ENCODE measurements around the gene LILRB4. TPM values are rescaled to one million over a fixed set of nuclear protein-coding genes. Genes with fewer than 3 reads are reported as not detected.

Gene LILRB4
- total and polyA plus RNA-seq, 2 of the 4 experiments (the other 2 are of a cell fraction), result not detected

GRCh38 chr19:54648129-54648528, 14.7 kb upstream of the LILRB4 start:
- no peak overlapping the region for H3K23ac ChIP-seq (ENCODE audit: low read depth, low read length)
- H3K4me2 ChIP-seq (ENCODE audit: low read depth, low read length), result no peak overlapping the region
- H3K56ac ChIP-seq (ENCODE audit: extremely low read depth, insufficient read depth, low read length), result no peak overlapping the region
- no peak overlapping the region for H2BK5ac ChIP-seq (ENCODE audit: low read depth, low read length, poor library complexity, severe bottlenecking)
- H4K20me1 ChIP-seq (ENCODE audit: insufficient read depth, low read length), result no peaks in the 10 kb centered on the region
- no peak overlapping the region for H4K91ac ChIP-seq (ENCODE audit: insufficient read depth, low read depth, low read length)
- no CpG with 5 or more reads among the region's 4 CpGs for WGBS, 2 experiments (ENCODE audit: extremely low coverage in 2 of 2, insufficient read length in 1 of 2)
- intact Hi-C loops (cut with micrococcal nuclease), result no loop called here
- no peaks in the 10 kb centered on the region for H3K27me3 ChIP-seq (ENCODE audit: control insufficient read depth, insufficient read depth, low read length)
- in situ Hi-C loops (cut with MboI; ENCODE audit: low sequenced_read_pairs), result no loop called here
- no peak overlapping the region for H3K14ac ChIP-seq (replicated peaks; ENCODE audit: low read depth, low read length)
- H3K79me1 ChIP-seq (ENCODE audit: low read depth in 1 of 2, low read length in 2 of 2), result no peaks in the 10 kb centered on the region
- dilution Hi-C loops (cut with HindIII; ENCODE audit: low sequenced_read_pairs, unreplicated experiment), result no loop called here
- H3K4me1 ChIP-seq (ENCODE audit: control insufficient read depth, insufficient read depth, low read length), result no peaks in the 10 kb centered on the region
- H4K5ac ChIP-seq (ENCODE audit: low read depth, low read length), result no peak overlapping the region
- no peak overlapping the region for H4K8ac ChIP-seq (ENCODE audit: low read depth in 2 of 2, low read length in 2 of 2)
- no peak overlapping the region for H3K4ac ChIP-seq (ENCODE audit: low read depth, low read length)
- H3K18ac ChIP-seq (ENCODE audit: low read depth, low read length), result no peak overlapping the region
- no peak overlapping the region for H3K9ac ChIP-seq (ENCODE audit: low read depth, low read length)
- no peak overlapping the region for H2BK20ac ChIP-seq (ENCODE audit: low read depth, low read length)
- BruUV-seq (replicated peaks), result no TSS peak
- H2AFZ ChIP-seq (replicated peaks; ENCODE audit: low read length, poor library complexity), result no peak overlapping the region
- ATAC-seq (ENCODE audit: low read depth), result no peak
- DNase-seq, result no peak
- H3K4me3 ChIP-seq (ENCODE audit: insufficient read depth, low read depth, low read length), result no peak overlapping the region
- no peaks in the 10 kb centered on the region for H3K9me1 ChIP-seq (ENCODE audit: insufficient read depth, low read length)
- ChIA-PET CTCF (no interaction called here), POLR2A (ENCODE audit: unreplicated experiment) (no interaction called here)
- no peak overlapping the region for H2BK15ac ChIP-seq (ENCODE audit: low read depth, low read length)
- no peak overlapping the region for H2BK120ac ChIP-seq (ENCODE audit: low read depth, low read length)
- no peak overlapping the region for H2AK9ac ChIP-seq (replicated peaks; ENCODE audit: low read depth, low read length, poor library complexity)
- TF ChIP-seq MAZ (IDR thresholded peaks at IDR 0.05; ENCODE audit: borderline replicate concordance, low read depth, low read length) (no peak), CHD1 (IDR thresholded peaks at IDR 0.05; ENCODE audit: low read depth, low read length) (no peak), CEBPB (IDR thresholded peaks at IDR 0.05; ENCODE audit: low read depth, low read length) (no peak), RFX5 (IDR thresholded peaks at IDR 0.05; ENCODE audit: low read depth, low read length) (no peak), NFE2L2 (IDR thresholded peaks at IDR 0.05; ENCODE audit: low read depth, low read length) (no peak), RAD21 (IDR thresholded peaks at IDR 0.05; ENCODE audit: low read length) (no peak), RCOR1 (IDR thresholded peaks at IDR 0.05; ENCODE audit: insufficient replicate concordance, low read length) (no peak), POLR2A (IDR thresholded peaks at IDR 0.05; ENCODE audit: low read depth, low read length) (no peak), BHLHE40 (IDR thresholded peaks at IDR 0.05; ENCODE audit: low read depth, low read length) (no peak), SMC3 (IDR thresholded peaks at IDR 0.05; ENCODE audit: low read depth, low read length) (no peak)
- TF ChIP-seq, protein P1, sequence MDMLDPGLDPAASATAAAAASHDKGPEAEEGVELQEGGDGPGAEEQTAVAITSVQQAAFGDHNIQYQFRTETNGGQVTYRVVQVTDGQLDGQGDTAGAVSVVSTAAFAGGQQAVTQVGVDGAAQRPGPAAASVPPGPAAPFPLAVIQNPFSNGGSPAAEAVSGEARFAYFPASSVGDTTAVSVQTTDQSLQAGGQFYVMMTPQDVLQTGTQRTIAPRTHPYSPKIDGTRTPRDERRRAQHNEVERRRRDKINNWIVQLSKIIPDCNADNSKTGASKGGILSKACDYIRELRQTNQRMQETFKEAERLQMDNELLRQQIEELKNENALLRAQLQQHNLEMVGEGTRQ (IDR thresholded peaks at IDR 0.05; ENCODE audit: low read depth, low read length), result no peak
- TF ChIP-seq, protein P2, sequence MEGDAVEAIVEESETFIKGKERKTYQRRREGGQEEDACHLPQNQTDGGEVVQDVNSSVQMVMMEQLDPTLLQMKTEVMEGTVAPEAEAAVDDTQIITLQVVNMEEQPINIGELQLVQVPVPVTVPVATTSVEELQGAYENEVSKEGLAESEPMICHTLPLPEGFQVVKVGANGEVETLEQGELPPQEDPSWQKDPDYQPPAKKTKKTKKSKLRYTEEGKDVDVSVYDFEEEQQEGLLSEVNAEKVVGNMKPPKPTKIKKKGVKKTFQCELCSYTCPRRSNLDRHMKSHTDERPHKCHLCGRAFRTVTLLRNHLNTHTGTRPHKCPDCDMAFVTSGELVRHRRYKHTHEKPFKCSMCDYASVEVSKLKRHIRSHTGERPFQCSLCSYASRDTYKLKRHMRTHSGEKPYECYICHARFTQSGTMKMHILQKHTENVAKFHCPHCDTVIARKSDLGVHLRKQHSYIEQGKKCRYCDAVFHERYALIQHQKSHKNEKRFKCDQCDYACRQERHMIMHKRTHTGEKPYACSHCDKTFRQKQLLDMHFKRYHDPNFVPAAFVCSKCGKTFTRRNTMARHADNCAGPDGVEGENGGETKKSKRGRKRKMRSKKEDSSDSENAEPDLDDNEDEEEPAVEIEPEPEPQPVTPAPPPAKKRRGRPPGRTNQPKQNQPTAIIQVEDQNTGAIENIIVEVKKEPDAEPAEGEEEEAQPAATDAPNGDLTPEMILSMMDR (conservative IDR thresholded peaks at IDR 0.05; ENCODE audit: low read depth, low read length), result no peak
- TF ChIP-seq, protein P3, sequence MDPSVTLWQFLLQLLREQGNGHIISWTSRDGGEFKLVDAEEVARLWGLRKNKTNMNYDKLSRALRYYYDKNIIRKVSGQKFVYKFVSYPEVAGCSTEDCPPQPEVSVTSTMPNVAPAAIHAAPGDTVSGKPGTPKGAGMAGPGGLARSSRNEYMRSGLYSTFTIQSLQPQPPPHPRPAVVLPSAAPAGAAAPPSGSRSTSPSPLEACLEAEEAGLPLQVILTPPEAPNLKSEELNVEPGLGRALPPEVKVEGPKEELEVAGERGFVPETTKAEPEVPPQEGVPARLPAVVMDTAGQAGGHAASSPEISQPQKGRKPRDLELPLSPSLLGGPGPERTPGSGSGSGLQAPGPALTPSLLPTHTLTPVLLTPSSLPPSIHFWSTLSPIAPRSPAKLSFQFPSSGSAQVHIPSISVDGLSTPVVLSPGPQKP (IDR thresholded peaks at IDR 0.05; ENCODE audit: borderline replicate concordance, low read depth, low read length), result no peak
- H3K27ac ChIP-seq (ENCODE audit: insufficient read depth, low read length), result no peak overlapping the region
- H3K36me3 ChIP-seq (ENCODE audit: control insufficient read depth, insufficient read depth, low read length), result no peaks in the 10 kb centered on the region
- no peak overlapping the region for H2AK5ac ChIP-seq (ENCODE audit: low read depth, low read length)
- H3K9me3 ChIP-seq (ENCODE audit: control insufficient read depth, insufficient read depth, low read length), result peaks cover 24% of the 10 kb centered on the region

All from IMR-90 (cell line).